GM19463 (cell line): ENCODE measurements around the gene POLK.
A peak's percentile ranks its signal among the peaks of the same experiment; 100 is the strongest.
"Not testable (repeated sequence)": the region's sequence is repeated elsewhere in the genome, so short reads cannot be mapped to it uniquely, and the experiment has no call there.

Experiments used
- ATAC-seq: cut with Tn5 transposase; IDR thresholded peaks from one replicate; pipeline ENCODE4 v1.9.1; 2021; ENCODE audit warnings: mild to moderate bottlenecking, moderate library complexity; ENCODE audit not compliant: unreplicated experiment

Gene POLK

DNA sequence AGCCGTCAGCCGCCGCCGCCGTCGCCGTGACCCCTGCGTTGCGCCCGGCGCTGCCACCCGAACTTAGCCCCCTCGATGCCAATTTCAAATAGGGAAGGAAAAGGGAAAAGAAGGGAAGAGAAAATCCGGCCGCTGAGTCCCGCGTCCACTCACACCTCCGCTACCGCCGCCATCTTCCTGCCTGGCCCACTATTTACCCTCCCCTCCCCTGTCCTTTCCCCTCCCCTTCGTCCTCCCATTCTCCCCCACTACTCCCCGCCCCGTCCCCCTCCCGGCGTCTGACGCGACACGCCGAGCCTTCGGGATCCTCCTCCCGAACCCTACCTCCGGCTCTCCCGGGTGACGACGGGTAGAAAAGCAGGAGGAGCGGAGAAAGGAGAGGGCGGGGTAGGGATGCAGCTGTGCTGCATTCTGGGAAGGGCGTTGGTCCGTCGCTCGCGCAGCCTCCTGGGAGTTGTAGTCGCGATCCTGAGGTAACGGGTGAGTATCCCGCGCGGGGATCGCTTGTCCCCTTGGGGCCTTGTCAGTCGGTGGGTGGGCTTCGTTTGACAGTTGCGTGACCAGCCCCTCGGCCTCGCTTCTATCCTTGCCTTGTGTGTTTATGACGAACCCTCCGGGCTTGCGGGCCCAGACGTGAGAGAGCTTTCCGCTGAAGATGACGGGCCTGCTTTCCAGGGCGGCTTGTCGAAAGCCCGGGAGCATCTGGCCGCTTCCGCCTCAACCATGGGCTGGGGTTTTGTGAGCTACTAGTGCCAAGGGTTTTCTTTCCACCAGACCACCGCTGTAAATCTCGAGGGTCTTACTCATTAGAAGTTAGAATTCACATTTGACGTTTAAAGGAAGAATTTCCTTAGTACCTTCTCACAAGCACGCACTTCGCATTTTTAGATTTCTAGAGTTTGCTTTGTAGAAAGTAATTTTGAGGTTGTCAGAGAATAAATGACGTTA, at the start of gene POLK, which contains the start of gene CERT1:
TSS of gene POLK (plus strand) at position 457 of the 948 bp plus-strand sequence.
TSS of gene CERT1 (minus strand) at position 195 of the 948 bp plus-strand sequence. CDS start 422 bp downstream, outside the sequence.
- ATAC-seq, result peak; percentile 88

DNA sequence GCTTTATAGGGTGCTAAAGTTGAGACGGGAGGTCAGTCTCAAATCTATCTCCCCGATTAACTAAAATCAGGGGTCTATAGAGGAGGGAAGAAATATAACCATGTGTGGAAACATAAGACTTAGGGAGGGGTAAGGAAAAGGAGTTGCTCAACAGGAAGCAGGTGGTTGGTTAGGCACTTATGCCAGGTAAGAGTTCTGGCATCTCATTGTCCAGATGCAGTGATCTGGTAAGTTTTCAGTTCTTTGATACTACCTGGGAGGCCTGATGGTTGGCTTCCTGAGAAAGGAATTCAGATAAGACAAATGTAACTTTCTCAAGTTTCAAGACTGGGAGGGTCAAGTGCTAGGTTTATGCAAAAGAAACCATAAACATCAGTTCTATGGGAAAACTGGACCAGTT, 48.0 kb upstream of the POLK start:
- ATAC-seq, result no peak

DNA sequence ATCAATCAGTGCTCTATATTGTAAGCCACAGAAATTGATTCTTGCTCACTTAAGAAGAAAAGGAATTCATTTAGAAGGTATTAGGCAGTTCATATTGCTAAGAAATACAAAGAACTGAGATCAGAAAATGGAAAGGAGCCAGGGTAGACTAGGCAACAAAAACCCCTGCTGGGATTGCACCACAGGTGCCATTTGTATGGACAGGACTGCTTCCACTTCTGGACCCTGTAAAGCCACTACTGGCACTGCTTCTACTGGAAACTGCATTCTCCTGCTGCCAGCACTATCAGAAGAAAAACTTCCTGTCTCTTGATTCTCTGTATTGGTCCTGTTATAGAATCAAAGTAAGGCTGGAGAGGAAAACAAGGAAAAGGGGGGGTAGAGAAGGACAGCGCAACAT, 46.2 kb upstream of the POLK start:
- ATAC-seq, result no peak

DNA sequence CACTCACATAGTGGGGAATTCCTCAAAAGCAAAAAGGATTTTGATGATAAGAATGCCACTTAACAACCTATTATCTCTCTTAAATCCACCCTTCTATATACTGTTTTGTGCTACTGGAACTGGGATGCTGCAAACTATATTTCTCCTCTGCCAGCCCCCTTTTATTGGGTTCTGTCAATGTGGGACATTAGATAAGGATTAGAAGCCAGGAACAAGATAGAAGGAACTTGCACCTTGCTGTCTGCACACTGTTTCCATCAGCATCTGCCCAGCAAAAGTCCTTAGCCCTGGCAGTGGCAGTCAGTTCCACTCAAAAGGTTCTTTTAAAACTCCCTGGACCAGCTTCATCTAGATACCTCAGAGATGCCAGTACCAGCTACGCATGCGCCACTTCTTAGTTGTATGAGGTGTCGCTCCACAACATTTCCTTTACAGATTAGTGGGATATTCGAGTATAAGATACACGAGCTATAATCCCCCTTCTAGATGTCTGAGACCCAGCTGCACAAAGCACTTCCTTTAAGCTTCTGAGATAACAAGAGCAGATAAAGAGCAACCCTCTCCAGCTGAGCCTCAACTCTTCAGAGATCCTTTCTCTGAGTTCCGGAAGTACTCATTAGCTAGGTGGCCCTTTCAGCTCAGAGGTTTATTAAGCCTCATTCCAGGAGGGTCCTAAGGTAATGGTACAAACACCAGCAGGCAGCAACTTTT, 45.5 kb upstream of the POLK start:
- no peak for ATAC-seq

DNA sequence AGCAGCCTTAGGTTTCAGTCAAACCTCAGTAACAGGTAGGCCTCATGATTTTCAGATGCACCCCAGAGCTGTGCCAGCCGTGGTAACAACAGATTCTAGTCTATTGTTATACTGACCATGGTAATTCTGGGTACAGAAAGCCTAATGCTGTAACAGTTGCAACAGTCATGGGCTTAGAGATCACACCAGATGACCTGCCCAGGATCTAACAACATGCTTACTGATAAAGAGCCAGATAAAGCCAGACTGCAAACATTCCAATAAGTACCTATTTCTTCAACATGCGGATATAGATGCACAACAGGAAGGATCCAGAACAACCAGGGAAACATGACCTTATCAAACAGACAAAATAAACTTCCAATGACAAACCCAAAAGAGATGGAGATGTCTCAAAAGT, 43.1 kb upstream of the POLK start:
- no peak for ATAC-seq

DNA sequence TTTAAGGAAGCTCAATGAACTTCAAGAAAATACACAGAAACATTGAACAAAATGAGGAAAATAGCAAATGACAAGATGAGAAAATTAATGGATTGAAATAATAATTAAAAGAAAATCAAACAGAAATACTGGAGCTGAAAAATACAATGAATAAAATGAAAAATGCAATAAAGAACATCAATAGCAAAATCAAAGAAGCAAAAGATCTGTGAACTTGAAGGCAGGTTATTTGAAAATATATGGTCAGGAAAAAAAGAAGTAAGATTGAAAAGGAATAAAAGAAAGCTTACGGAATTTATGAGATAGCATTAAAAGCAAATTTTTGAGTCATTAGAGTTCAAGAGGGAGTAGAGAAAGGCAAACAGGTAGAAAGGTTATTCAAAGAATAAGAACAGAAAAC, 42.7 kb upstream of the POLK start:
- no peak for ATAC-seq

DNA sequence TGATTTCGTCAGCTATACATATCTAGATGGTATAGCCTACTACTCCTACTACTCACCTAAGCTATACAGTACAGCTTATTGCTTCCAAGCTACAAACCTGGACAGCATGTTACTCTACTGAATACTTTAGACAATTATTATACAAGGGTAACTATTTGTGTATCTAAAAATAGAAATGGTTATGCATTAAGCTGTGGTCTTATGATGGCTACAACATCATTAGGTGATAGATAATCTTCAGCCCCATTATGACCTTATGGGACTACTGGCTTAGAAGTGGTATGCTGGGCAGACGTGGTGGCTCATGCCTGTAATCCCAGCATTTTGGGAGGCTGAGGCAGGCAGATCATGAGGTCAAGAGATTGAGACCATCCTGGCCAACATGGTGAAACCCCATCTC, 40.5 kb upstream of the POLK start:
- no peak for ATAC-seq

DNA sequence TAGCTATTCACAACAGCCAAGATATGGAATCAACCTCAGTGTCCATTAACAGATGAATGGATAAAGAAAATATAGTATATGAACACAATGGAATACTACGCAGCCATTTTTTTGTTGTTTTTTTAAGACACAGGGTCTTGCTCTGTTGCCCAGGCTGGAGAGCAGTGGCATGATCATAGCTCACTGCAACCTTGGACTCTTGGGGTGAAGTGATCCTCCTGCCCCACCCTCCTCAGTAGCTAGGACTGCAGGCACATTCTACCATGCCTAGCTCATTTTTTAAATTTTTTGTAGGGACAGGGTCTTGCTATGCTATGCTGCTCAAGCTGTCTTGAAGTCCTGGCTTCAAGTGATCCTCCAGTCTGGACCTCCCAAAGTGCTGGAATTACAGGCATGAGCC, 38.7 kb upstream of the POLK start:
- no peak for ATAC-seq

DNA sequence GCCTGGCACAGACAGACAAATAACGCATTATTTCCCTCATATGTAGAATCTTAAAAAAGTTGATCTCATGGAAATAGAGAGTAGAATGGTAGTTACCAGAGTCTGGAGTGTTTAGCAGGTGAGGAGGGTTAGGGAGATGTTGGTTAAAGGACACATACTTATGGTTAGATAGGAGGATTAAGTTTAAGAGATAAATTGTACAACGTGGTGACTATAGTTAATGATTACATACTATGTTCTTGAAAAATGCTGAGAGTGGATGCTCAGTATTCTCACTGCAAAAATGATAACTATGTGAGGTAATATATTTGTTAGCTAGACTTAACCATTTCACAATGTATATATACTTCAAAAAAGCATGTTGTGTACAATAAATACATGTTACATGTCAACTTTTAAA, 38.2 kb upstream of the POLK start:
- no peak for ATAC-seq

DNA sequence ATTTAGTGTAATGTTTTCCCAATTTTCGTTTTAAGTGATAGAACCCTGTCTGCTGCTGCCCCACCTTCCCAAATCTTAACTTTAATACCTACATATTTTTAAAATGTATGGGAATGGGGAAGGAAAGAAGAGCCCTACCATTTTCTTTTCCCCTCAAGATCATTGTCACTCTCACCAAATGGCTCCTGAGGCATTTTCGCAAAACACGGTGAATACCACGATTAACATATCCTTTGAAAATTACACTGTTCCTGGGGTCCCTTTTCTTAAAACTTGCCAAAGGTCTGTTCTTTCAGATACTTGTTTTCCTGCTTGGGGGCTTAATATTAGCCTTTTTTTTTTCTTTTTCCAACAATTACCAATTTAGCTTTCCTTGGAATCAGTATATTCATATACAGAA, 36.3 kb upstream of the POLK start:
- ATAC-seq, result no peak

DNA sequence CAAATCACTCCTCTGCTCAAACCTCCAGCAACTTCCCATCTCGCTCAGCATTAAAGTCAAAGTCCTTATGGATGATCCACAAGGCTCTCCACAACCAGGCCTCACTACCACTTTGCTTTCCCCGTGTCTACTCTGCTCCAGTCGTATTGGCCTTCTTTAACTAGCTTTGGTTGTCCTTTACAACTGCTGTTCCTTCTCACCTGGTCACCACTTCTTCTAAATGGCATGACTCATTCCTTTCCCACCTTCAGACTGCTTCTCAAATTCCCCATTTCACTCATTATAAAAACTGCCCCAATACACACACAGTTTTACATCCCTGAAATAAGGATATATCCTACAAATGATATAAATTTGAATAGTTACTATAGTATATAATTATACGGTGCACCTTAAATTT, 30.7 kb upstream of the POLK start:
- no peak for ATAC-seq

DNA sequence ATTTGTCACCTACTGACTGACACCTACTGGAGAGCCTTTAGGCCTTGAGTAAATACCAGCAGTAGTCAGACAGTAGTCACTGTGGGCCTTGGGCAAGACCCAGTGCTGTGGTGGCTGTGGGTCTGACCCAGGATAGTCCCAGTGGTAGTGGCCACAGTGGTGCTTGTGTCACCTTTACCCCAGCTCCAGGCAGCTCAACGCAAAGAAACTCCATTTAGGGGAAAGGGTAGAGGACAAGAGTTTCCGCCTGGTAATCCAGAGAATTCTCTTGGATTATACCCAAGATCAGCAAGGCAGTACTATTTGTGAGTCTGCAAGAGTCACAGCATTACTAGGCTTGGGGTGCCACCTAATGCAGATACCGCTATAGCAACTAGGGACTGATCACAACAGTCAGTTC, 29.2 kb upstream of the POLK start:
- ATAC-seq, result no peak

DNA sequence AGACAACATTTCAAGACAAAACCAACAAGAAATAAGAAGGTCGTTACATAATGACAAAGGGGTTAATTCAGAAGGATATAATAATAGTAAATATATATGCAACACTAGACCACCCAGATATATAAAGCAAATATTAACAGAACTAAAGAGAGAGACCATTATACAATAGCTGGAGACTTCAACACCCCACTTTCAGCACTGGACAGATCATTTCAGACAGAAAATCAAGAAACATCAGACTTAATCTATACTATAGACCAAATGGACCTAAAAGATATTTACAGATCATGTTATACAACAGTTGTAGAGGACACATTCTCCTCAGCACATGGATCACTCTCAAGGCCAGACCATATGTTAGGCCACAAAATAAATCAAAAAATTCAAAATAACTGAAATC, 27.1 kb upstream of the POLK start:
- no peak for ATAC-seq

DNA sequence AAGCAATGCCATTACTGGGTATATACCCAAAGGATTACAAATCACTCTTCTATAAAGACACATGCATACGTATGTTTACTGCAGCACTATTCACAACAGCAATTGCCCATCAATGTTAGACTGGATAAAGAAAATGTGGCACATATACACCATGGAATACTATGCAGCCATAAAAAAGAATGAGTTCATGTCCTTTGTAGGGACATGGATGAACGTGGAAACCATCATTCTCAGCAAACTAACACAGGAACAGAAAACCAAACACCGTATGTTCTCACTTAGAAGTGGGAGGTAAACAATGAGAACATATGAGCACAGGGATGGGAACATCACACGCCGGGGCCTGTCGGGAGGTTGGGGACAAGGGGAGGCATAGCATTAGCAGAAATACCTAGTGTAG, 21.8 kb upstream of the POLK start:
- not testable (repeated sequence) for ATAC-seq

DNA sequence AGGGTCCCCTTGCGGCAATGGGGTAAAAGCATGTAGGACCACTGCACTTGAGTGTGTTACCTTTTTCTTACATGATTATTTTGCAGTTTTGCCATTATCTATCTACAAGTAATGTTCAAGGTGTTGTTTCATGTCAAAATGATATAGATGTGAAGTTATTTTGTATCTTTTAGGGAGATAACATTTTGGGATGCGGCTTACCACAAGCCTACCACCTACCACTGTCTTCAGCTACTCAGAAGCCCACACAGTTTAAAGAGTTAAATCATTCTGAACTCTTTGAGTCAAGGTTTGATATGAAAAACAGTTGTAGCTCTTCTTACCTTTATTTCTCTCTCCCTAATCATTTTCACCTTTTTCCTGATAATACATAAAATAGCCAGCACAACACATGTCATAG, 20.1 kb upstream of the POLK start:
- no peak for ATAC-seq

DNA sequence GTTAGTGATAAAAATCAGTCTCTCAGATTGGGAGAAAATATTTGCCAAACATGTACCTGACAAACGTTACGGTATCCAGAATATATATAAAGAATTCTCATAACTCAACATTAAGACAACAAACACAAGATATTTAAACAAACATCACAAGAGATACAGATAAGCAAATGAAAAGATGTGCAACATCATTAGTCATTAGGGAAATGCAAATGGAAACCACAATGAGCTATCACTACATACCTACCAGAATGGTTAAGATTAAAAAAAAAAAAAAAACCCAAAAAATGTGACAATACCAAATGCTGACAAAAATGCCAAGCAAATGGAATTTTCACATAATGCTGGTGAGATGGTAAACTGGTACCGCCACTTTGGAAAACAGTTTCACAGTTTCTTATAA, 15.7 kb upstream of the POLK start:
- no peak for ATAC-seq

DNA sequence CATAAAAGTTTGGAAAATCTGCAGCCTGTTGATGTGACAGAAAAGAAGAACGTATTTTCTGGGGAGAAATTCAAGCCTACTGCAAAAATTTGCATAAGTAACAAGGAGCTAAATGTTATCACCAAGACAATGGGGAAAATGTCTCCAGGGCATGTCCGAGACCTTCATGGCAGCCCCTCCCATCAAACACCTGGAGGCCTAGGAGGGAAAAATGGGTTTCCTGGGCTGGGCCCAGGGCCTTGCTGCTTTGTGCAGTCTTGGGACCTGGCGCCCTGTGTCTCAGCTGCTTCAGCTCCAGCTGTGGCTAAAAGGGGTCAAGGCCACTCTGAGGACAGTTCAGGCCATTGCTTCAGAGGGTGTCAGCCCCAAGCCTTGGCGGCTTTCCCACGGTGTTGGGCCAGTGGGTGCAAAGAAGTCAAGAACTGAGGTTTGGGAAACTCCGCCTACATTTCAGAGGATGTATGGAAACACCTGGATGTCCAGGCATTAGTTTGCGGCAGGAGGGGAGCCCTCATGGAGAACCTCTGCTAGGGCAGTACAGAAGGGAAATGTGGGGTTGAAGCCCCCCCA, 13.4 kb upstream of the POLK start:
- ATAC-seq, result no peak

DNA sequence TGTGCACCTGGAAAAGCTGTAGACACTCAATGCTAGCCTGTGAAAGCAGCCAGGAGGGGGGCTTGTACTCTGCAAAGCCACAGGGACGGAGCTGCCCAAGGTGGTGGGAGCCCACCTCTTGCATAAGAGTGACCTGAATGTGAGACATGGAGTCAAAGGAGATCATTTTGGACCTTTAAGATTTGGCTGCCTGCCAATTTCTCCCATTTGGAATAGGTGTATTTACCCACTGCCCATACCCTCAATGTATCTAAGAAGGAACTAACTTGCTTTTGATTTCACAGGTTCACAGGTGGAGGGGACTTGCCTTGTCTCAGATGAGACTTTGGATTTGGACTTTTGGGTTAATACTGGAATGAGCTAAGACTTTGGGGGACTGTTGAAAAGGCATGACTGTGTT, 12.8 kb upstream of the POLK start:
- ATAC-seq, result not testable (repeated sequence)

DNA sequence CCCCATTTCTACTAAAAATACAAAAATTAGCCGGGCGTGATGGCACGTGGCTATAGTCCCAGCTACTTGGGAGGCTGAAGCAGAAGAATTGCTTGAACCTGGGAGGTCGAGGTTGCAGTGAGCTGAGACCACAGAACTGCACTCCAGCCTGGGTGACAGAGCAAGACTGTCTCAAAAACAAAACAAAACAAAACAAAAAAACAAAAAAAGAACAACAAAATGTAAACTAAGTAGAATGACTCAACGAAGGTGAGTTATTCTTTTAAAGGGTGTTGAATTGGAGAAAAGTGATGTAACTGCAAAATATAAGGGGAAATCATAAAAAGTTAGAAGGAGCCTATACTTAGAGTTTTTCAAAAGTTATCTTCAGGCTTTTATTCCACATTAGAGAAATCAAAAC, 6.6 kb upstream of the POLK start:
- not testable (repeated sequence) for ATAC-seq

DNA sequence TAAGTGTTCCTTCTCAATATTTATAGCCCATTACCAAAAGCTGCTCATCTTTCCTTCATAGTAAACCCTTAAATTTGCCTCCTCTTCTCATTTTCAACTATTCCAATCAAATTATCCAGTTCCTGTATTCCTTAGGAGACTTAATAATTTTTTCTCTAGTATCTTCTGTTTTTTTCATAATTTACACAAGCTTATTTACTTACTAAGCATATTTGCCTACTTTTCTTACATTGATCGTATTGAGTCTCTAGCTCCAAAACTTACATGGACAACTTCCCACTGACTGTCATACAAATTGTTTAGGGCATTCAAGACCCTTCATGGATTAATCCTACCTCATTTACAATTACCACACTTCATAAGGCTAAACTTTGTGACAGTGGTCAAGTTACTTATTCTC, 3.9 kb upstream of the POLK start:
- ATAC-seq, result no peak

DNA sequence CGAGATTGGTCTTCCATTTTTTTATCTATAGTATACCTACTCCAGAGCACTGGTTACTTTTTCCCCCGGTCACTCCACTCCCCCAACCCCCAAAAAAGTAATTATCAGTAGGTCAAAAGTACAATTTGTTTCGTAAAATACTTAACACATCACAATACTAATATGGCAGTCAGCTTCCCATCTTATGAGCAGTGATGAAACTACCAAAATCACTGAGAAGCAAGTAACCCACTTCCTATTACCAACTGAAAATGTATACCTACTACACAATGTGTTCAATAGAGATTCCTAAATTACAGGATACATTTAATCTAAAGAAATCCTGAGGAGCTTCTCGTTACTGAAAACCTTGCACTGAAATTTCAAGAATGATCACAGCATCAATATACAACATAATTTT, 2.1 kb upstream of the POLK start:
- ATAC-seq, result no peak

DNA sequence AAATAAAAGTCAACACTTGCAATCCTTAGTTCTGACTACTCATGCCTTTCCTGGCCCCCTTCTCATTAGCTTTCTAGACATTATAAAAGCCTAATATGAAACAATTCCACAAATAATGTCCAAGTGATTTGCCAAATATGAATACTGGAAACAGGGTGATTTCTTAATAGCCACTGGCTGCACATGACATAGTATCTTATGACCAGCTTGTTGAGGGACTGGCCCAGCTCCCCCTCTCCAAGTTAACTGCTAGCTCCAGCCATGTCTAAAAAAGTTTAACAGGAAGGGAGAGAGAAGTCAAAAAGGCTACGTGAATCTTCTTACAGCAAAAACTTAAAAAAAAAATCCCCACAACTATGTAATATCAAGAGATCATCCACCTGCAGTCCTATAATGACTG, 1.7 kb upstream of the POLK start:
- ATAC-seq, result no peak
